ENCODE data around the gene PDE8A.

DNA sequence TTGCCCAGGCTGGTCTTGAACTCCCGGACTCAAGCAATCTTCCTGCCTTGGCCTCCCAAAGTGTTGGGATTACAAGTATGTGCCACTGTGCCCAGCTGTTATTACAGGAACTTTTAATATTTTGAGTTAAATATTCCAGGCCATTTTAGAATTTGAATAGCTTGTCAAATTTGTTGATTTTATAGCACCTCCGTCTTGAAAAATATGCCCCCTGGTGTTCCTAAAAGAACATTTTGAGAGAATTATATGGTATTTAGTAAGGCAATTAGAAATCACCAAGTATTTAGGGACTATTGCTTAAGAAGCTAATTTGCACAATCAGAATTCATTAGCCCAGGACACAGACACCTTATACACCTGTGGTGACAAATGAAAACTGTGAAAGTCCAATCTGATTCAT is 23.7 kb downstream of the PDE8A start:
- TF ChIP-seq CTCF (conservative IDR thresholded peaks at IDR 0.05; ENCODE audit: low read depth in 2 of 2) (peak in 1 of 2 experiments; percentile 33; a peak in 1 of 4 replicates), CREB1 (CRISPR knock-in tag; IDR thresholded peaks at IDR 0.05; ENCODE audit: low read depth) (no peak)
